GM12874 (cell line): ENCODE measurements around the gene FKBP15.

Experiments used
- TF ChIP-seq, protein P1 (sequence below): IDR thresholded peaks from 2 replicates; pipeline ENCODE4 v1.5.1; 2011; ENCODE audit warnings: low read depth, mild to moderate bottlenecking, control low read depth, low read length, moderate library complexity; ENCODE audit not compliant: insufficient read depth

The FKBP15 gene

DNA sequence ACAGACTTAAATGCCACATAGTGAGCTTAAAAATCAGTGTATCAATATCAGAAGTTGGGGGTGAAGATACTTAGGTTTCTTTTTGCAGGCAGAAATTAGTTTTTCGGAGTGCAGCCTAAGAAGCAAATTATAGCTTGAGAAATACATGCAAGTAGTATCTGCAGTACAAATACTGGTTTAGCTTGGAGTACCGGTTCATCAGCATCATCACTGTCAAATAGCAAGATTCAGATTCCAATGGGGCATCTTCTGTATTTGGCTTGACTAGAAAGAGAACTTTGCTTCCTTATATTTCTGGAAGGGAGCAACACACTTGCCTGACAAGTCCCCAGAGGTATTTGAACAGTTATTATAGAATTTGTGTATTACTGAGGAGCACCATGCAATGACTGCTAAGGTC is 20.1 kb upstream of the FKBP15 start:
- TF ChIP-seq, protein P1, sequence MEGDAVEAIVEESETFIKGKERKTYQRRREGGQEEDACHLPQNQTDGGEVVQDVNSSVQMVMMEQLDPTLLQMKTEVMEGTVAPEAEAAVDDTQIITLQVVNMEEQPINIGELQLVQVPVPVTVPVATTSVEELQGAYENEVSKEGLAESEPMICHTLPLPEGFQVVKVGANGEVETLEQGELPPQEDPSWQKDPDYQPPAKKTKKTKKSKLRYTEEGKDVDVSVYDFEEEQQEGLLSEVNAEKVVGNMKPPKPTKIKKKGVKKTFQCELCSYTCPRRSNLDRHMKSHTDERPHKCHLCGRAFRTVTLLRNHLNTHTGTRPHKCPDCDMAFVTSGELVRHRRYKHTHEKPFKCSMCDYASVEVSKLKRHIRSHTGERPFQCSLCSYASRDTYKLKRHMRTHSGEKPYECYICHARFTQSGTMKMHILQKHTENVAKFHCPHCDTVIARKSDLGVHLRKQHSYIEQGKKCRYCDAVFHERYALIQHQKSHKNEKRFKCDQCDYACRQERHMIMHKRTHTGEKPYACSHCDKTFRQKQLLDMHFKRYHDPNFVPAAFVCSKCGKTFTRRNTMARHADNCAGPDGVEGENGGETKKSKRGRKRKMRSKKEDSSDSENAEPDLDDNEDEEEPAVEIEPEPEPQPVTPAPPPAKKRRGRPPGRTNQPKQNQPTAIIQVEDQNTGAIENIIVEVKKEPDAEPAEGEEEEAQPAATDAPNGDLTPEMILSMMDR: no peak

DNA sequence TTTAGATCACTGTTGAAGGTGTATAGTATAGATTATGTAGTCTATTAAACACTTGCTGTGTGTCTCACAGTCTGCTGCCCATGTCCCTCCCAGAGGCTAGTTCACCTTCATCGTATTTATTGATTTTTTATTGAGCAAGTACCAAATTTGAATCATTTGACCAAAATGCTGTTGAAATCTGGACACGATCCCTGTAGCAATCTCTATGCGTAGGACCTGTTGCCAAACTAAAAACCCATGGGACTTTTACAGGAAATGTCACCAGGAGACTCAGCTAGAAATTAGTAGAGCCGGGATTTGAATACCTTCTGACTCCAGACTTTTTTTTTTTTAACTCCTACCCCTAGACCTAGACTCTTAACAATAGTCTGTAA is 17.8 kb upstream of the FKBP15 start:
- TF ChIP-seq, protein P1: no peak

DNA sequence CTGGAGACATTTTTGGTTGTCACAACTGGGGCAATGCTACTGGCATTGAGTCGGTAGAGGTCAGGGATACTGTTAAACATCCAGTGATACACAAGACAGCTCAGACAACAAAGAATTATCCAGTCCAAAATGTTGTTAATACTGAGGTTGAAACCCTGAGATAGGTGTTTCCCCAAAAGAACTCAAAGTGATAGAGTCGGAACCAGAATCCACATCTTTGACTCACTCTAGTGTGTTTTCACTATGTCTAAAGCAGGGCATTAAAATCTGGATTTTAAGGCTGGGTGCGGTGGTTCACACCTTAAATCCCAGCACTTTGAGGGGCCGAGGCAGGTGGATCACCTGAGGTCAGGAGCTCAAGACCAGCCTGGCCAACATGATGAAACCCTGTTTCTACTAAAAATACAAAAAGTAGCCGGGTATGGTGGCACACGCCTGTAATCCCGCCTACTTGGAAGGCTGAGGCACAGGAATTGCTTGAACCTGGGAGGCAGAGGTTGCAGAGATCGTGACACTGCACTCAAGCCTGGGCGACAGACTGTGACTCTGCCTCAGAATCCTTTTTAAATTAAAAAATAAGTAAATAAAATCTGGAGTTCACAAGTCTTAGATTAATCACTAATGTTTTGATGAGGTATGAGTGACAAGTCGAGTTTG is 17.3 kb upstream of the FKBP15 start:
- TF ChIP-seq, protein P1: no peak

DNA sequence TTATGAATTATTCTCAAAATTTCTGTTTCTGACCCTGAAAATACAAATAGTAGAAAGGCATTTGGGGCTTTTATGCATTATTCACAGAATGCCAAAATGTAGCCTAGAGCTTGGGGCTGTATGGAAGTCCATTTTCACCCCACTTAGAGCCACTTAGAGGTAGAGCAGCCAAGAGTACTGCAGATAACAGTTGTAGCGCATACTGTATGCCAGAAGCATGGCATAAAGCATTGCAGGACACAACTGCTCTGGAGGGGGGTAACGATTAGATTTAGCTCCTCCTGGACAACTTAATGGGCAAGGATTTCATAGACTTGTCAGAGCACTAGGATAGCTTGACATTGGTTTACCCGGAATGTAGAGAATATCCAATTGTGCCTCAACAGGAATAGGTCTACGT is 15.9 kb upstream of the FKBP15 start:
- TF ChIP-seq, protein P1: no peak

DNA sequence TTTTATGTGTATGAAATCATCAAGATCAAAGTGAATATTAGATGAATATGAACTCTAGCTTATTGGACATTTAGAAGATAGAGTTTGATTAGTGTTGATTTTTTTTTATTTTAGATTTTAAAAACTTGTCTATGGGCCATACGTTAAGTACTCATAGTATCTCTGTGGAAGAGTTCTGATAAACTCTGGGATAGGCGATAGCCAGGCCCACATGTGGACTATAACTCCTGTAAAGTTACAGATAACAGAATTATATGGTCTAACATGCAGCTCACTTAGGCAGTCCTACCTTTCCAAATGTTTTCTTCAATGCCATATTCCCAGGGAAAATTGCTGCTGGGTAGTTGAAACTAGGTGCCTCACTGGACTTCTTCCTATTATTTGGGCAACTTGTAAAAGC is 10.6 kb upstream of the FKBP15 start:
- TF ChIP-seq, protein P1: no peak

DNA sequence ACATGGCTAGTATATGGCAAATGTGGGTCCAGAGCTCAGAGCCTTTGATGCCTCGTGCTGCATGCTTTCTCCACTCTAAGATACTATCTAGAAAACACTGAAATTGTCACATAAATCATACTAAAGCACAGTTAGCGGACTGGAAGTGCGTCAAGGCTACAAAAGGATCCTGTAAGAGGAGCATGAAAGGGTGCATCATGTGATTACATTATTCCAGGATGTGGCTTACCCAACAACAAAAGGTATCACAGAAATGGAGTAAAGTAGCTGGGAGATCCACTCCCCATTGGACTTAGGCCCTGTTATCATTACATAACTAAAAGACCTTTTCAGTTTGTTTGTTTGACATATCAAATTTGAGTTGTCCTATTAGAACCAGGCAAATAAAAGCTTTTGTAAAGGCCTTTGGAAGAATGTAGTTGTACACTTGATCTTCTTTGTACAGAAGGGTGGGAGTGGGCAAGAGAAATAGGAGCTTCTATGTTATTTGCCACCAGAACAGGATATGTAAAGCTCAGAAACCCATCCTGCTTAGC is 7.1 kb upstream of the FKBP15 start:
- TF ChIP-seq, protein P1: no peak

DNA sequence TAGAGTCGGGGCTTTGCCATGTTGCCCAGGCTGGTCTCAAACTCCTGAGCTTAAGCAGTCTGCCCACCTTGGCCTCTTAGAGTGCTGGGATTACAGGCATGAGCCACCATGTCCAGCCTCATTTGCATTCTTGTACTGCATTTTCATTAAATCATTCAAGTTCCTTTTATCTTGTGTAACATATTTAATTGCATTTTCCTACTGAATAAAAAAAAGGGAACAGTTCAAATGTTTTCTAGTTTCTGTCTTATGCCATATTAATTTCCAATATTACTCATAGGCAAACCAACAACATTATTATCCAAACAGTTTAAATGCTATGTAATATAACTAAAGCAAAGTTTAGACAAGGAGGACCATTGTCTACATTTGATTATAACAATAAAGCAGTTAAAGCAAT is 6.4 kb upstream of the FKBP15 start:
- TF ChIP-seq, protein P1: no peak
